ENCODE results near the gene CLIP1. TPM values are rescaled to one million over a fixed set of nuclear protein-coding genes. Genes with fewer than 3 reads are reported as not detected.

CLIP1 gene
- 44.5 to 65.3 TPM (median 49.0 TPM) in 5 replicates for total RNA-seq (2022; extraction: Qiagen RNA extraction; ENCODE audit: low read depth)

DNA sequence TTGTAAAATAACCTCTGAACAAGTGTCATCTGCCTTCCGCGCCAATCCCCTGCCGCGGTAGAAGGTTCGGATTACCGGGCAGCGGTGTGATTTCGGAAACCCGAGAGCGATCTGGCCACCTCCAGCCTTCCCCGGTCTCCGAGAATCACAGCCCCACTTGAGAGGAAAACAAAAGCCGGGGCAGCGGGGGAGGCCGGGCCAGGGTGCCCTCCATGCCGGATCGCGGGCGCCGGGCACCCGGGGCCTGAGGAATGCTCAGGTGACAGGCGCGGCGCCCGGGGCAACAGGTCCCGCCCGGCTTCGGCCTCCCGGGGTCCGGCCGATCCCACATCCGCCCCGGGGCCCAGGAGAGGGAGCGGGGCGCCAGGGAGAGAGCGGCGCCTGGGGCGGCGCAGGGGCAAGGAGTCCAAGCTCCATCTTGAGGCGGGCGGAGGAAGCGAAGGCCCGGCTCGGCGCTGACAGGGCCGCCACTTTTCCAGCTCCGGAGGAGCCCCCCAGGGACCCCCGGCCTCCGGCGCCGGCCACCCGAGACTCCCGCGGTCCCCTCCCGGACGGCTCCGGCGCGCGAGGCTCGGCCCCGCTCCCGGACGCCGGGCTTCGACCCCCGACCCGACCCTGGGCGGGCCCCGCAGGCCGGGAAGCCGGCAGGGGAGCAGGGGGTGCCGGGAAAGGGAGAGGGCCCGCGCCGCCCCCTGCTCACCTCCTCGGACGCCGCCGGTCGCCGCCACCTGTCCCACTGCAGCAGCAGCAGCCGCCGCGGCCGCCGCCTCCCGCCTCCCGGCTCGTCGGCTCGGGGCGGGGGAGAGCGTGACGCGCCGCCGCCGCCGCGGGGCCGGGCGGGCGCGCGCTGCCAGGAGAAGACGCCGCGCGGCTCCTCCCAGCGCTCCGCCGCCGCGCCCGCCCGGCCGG is at the start of gene CLIP1:
Gene CLIP1 (minus strand): TSS at position 849 of the 909 bp plus-strand sequence. CDS start 42,217 bp downstream, outside the sequence.

DNA sequence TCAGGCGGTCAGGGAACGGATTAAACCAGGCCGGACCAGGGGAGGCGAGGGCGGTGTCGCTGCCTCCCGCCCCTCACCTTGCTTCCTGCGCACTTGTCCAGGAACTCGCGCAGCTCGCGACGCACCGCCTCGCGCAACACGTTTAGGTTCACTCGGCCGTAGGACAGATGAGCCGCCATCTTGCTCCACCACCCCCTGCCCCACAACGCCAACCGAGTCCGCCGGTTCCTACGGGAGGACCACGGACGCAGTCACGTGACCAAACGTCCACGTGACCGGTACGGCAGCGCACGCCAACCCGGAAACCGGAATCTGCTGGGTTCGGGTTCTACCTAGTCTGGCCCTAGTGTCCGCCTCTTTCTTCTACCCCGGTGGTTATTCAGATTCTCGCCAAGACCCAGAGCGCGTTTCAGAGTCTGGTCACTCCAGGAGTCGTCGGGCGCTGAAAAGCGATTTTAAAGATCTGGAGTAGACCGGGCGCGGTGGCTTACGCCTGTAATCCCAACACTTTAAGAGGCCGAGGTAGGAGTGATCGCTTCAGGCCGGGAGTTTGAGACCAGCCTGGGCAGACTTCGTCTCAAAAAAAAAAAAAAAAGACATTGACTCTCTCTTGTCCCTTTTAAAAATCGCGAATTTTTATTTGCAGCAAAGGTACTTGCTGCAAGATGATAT is 156.1 kb downstream of the CLIP1 start, which contains the start of gene VPS33A:
Gene VPS33A (minus strand): TSS at position 265 of the 672 bp plus-strand sequence. CDS start 86 bp downstream, at position 179.

DNA sequence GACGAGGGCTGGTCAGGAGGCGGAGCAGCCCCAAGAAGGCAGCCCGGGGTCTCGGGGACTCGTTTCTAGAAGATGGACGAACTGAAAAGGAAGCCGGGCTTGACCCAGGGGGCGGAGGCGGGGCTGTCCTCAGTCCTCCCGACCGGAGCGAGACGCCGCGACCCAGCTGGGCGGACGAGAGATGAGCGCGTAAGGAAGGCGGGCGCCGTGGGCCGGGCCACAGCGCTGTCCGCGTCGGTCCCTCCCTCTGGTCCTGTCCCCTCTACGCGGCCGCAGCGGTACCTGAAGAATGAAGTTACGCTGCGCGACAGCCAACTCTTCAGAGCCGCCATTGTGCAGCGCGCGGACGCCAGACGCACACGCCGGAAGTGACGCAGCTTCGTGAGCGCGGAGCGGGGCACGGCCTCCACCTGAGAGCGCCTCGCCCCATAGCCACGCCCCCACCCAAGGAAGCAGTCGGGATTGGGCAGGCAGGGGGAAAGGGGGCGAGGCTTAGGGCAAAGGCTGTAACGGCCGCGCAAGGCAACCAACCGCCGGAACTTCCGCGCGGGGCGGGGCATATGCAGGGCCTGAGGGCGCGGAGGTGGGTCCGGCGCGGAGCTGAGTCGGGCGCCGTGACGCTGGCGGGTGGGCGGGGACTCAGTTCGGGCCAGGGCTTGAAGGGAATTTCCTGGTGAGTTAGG is 196.6 kb downstream of the CLIP1 start, which contains the start of gene DIABLO:
Gene DIABLO (minus strand): TSS at position 370 of the 683 bp plus-strand sequence. CDS start 38 bp downstream, at position 332.

Other genes starting within 250 kb of the CLIP1 start
- not detected in 5 replicates for gene IL31, start 248.4 kb downstream of the CLIP1 start, total RNA-seq (2022; extraction: Qiagen RNA extraction; ENCODE audit: low read depth)
- gene LRRC43, start 239.5 kb downstream of the CLIP1 start, total RNA-seq (2022; extraction: Qiagen RNA extraction; ENCODE audit: low read depth): 0.14 to 0.24 TPM (median 0.17 TPM) in 3 of 5 replicates, not detected in the others
- gene B3GNT4, start 219.0 kb downstream of the CLIP1 start, total RNA-seq (2022; extraction: Qiagen RNA extraction; ENCODE audit: low read depth): 0.48 to 0.97 TPM (median 0.63 TPM) in 5 replicates
- 74.4 to 81.2 TPM (median 77.1 TPM) in 5 replicates for gene DIABLO, start 196.6 kb downstream of the CLIP1 start, total RNA-seq (2022; extraction: Qiagen RNA extraction; ENCODE audit: low read depth)
- gene VPS33A, start 156.2 kb downstream of the CLIP1 start, total RNA-seq (2022; extraction: Qiagen RNA extraction; ENCODE audit: low read depth): 18.4 to 20.1 TPM (median 19.5 TPM) in 5 replicates
- 25.7 to 27.5 TPM (median 26.4 TPM) in 5 replicates for gene ZCCHC8, start 78.3 kb upstream of the CLIP1 start, total RNA-seq (2022; extraction: Qiagen RNA extraction; ENCODE audit: low read depth)
- gene RSRC2, start 104.3 kb upstream of the CLIP1 start, total RNA-seq (2022; extraction: Qiagen RNA extraction; ENCODE audit: low read depth): 52.3 to 76.3 TPM (median 56.7 TPM) in 5 replicates
- 20.6 to 25.7 TPM (median 23.9 TPM) in 5 replicates for gene KNTC1, start 104.6 kb upstream of the CLIP1 start, total RNA-seq (2022; extraction: Qiagen RNA extraction; ENCODE audit: low read depth)

All from A549 treated with CpdA at 1 μM for 4 hours (cell line).